HepG2 (cell line): ENCODE data around the gene COG5. TPM values are rescaled to one million over a fixed set of nuclear protein-coding genes. Genes with fewer than 3 reads are reported as not detected.
A peak's percentile ranks its signal among the peaks of the same experiment; 100 is the strongest.

Experiments
- ATAC-seq: fragments of 200-7000 bp; cut with Tn5 transposase; 3 replicates; pipeline ENCODE4 v1.9.1; 2020; ENCODE audit warnings: mild to moderate bottlenecking, moderate library complexity
- BruUV-seq: library from RNA; stranded (reverse); fragments of 400-500 nt; replicated peaks from 2 replicates; lab custom pipeline; 2021; lab: Mats Ljungman, UMichigan
- CTCF ChIA-PET: fragments of 300-600 bp; formaldehyde crosslinking; extraction: SDS; loops from one replicate; lab custom pipeline; 2021; ENCODE audit warnings: low total read pairs, inconsistent platforms, low intra/inter-chr PET ratio; lab: Yijun Ruan, JAX
- POLR2A ChIA-PET: fragments of 350-600 bp; sonication (Branson Sonifier 250); formaldehyde crosslinking; loops from one replicate; lab custom pipeline; 2020; ENCODE audit warnings: antibody characterized with exemption, inconsistent platforms; lab: Yijun Ruan, JAX
- DNase-seq: peaks from one replicate; pipeline ENCODE4 v3.0.0-alpha.2; 2015; ENCODE audit warnings: low spot score
- FAIRE-seq: peaks from 3 replicates; lab custom pipeline; 2011; peaks lifted over from hg19 to GRCh38; lab: Jason Lieb, UNC
- H2AFZ ChIP-seq: one replicate; pipeline ENCODE4 v1.6.1; 2011; ENCODE audit warnings: low read length, inconsistent platforms
- H3K27ac ChIP-seq: fragments of 300-600 bp; 3 replicates; pipeline ENCODE4 v1.8.0; 2011; ENCODE audit warnings: mixed run types, mild to moderate bottlenecking, mixed read lengths, low read length, inconsistent platforms; ENCODE audit not compliant: insufficient read depth; ENCODE audit errors: extremely low read length
- H3K27me3 ChIP-seq, 2 experiments: fragments of 200-600 bp in 1 of 2; 2 replicates in 1 of 2; 3 replicates in 1 of 2; pipeline versions ENCODE4 v1.6.0 to v1.8.0; 2011; ENCODE audit warnings: low read length in 2 of 2, mild to moderate bottlenecking in 2 of 2, moderate library complexity in 2 of 2, inconsistent platforms in 1 of 2; ENCODE audit not compliant: insufficient read depth in 2 of 2, control insufficient read depth in 1 of 2
- H3K36me3 ChIP-seq, 2 experiments: fragments of 200-600 bp in 1 of 2; replicated peaks in 1 of 2; 2 replicates in 1 of 2; 3 replicates in 1 of 2; pipeline versions ENCODE4 v1.5.1 to v1.8.0; 2011; ENCODE audit warnings: low read length in 2 of 2, inconsistent platforms in 1 of 2; ENCODE audit not compliant: insufficient read depth in 2 of 2, control insufficient read depth in 1 of 2
- H3K4me1 ChIP-seq: 2 replicates; pipeline ENCODE4 v1.5.1; 2012; ENCODE audit warnings: low read length, inconsistent platforms; ENCODE audit not compliant: insufficient read depth
- H3K4me2 ChIP-seq: 2 replicates; pipeline ENCODE4 v1.6.0; 2011; ENCODE audit warnings: low read depth, low read length, inconsistent platforms
- H3K4me3 ChIP-seq, 3 experiments: fragments of 200-600 bp in 1 of 3; sonication (generic), shearing (Covaris generic) in 1 of 3; replicated peaks in 1 of 3; 2 replicates each; pipeline ENCODE4 v1.5.1; 2011 to 2016; ENCODE audit warnings: low read length in 3 of 3, inconsistent platforms in 2 of 3, low read depth in 2 of 3, mild to moderate bottlenecking in 2 of 3, control low read depth in 1 of 3, mixed read lengths in 1 of 3; ENCODE audit not compliant: insufficient read depth in 1 of 3
- H3K79me2 ChIP-seq: one replicate; pipeline ENCODE4 v1.6.1; 2011; ENCODE audit warnings: low read length, inconsistent platforms; ENCODE audit not compliant: insufficient read depth
- H3K9ac ChIP-seq: 2 replicates; pipeline ENCODE4 v1.6.0; 2011; ENCODE audit warnings: mild to moderate bottlenecking, low read depth, low read length, inconsistent platforms; ENCODE audit not compliant: insufficient read depth
- H3K9me3 ChIP-seq: 2 replicates; pipeline ENCODE4 v1.5.1; 2012; ENCODE audit warnings: mild to moderate bottlenecking, low read length
- H4K20me1 ChIP-seq: 2 replicates; pipeline ENCODE4 v1.6.0; 2011; ENCODE audit warnings: inconsistent platforms, mild to moderate bottlenecking, low read length, moderate library complexity; ENCODE audit not compliant: insufficient read depth
- CTCF ChIP-seq: sonication (generic); formaldehyde crosslinking; IDR thresholded peaks from 2 replicates; pipeline ENCODE4 v1.5.0; 2020; ENCODE audit warnings: mild to moderate bottlenecking, missing genetic modification reagents, moderate library complexity
- MNT ChIP-seq: fragments of 450-650 bp; IDR thresholded peaks from 2 replicates; pipeline ENCODE4 v1.6.1; 2016
- RARG ChIP-seq: sonication (generic); formaldehyde crosslinking; IDR thresholded peaks from 2 replicates; pipeline ENCODE4 v1.4.0; 2020; ENCODE audit warnings: low read depth, mild to moderate bottlenecking, missing genetic modification reagents
- REL ChIP-seq: sonication (generic); formaldehyde crosslinking; conservative IDR thresholded peaks from 2 replicates; pipeline ENCODE4 v1.8.0; 2022; ENCODE audit warnings: mild to moderate bottlenecking, missing genetic modification reagents, moderate library complexity
- RORA ChIP-seq: sonication (generic); formaldehyde crosslinking; IDR thresholded peaks from 2 replicates; pipeline ENCODE4 v1.5.0; 2020; ENCODE audit warnings: mild to moderate bottlenecking, missing genetic modification reagents, moderate library complexity
- SNAPC2 ChIP-seq: sonication (generic); formaldehyde crosslinking; IDR thresholded peaks from 2 replicates; pipeline ENCODE4 v1.8.1; 2022; ENCODE audit warnings: mild to moderate bottlenecking, missing genetic modification reagents
- U2AF1 ChIP-seq: fragments of 200-400 bp; formaldehyde crosslinking; optimal IDR thresholded peaks from 2 replicates; pipeline ENCODE3; 2017; ENCODE audit warnings: mild to moderate bottlenecking, low read depth, low read length
- ZNF205 ChIP-seq: IDR thresholded peaks from 2 replicates; pipeline ENCODE4 v1.6.1; 2018; ENCODE audit warnings: missing biosample characterization, missing genetic modification reagents
- ZNF607 ChIP-seq: sonication (generic); formaldehyde crosslinking; IDR thresholded peaks from 2 replicates; pipeline ENCODE4 v1.5.1; 2020; ENCODE audit warnings: missing genetic modification reagents, mild to moderate bottlenecking, borderline replicate concordance
- WGBS: methylation state at CpG from one replicate; pipeline ENCODE4 v1.1.6; 2017; ENCODE audit warnings: low lambda C conversion rate; 5-methylcytosine and 5-hydroxymethylcytosine counted together
- in situ Hi-C: cut with HindIII; loops from 2 replicates; pipeline ENCODE4 v1.10.0; 2017; ENCODE audit warnings: low pct_unique_long_range_greater_than_20kb; ENCODE audit not compliant: extremely low pct_ligation_motif_present
- intact Hi-C: fragments of 100-400 bp; cut with micrococcal nuclease; formaldehyde crosslinking; loops from one replicate; pipeline ENCODE4 v1.10.0; 2022; ENCODE audit not compliant: unreplicated experiment
- polyA plus RNA-seq, 8 experiments: library from polyadenylated mRNA; depleted of rRNA in 3 of 8; stranded (reverse) in 7 of 8; unstranded in 1 of 8; fragments of >200 nt; fragmentation: Illumina TruSeq in 4 of 8; extraction: Trizol in 4 of 8; gene quantifications; 2 replicates each; pipeline versions ENCODE4 v1.2.1 to v1.2.3, GENCODE V29; 2011 to 2016; ENCODE audit warnings: low read depth in 4 of 8, missing spikeins in 1 of 8, mixed read lengths in 1 of 8; ENCODE audit not compliant: insufficient read depth in 1 of 8
- total RNA-seq, 5 experiments: library from RNA; depleted of rRNA; stranded (reverse); fragments of >200 nt; fragmentation: Illumina TruSeq; extraction: Trizol; gene quantifications; 2 replicates each; pipeline ENCODE4 v1.2.3, GENCODE V29; 2016; ENCODE audit warnings: low read depth in 1 of 5

COG5 gene
- total and polyA plus RNA-seq, 2 of the 13 experiments (the other 11 are each of a cell fraction or from before 2014, with no cell fraction given) = 20.4 to 31.3 TPM

- TF ChIP-seq CTCF (CRISPR knock-in tag) = no peak
- no peak for TF ChIP-seq RARG (CRISPR knock-in tag)
- no peak for TF ChIP-seq U2AF1
- TF ChIP-seq ZNF607 (CRISPR knock-in tag) = no peak
- no peak for TF ChIP-seq RORA
- no peak for TF ChIP-seq ZNF205 (CRISPR knock-in tag)
- no peak for TF ChIP-seq REL (CRISPR knock-in tag)
These were observed 29.3 kb upstream of the COG5 start (continued) for GRCh38 chr7:107593025-107593410.

- no peak for DNase-seq
- peak; percentile 23 for FAIRE-seq
- CTCF ChIA-PET = no interaction called here
- in situ Hi-C loops = no loop called here
- H3K79me2 ChIP-seq = no peaks in the 10 kb centered on the region
- intact Hi-C loops = no loop called here
- POLR2A ChIA-PET = no interaction called here
- H3K4me2 ChIP-seq = no peak overlapping the region
- no peak for ATAC-seq
- H3K36me3 ChIP-seq = peaks cover 0 to 1% of the 10 kb centered on the region in 2 experiments; a peak in 3 of 5 replicates
- H3K27ac ChIP-seq = no peak overlapping the region
- no peaks in the 10 kb centered on the region for H3K4me1 ChIP-seq
- no peak overlapping the region for H3K9ac ChIP-seq
- H3K4me3 ChIP-seq = no peak overlapping the region
- no TSS peak for BruUV-seq
- 98% methylated on average over 5 of the region's 5 CpGs for WGBS
- TF ChIP-seq SNAPC2 (CRISPR knock-in tag) (no peak), MNT (peak; percentile 77)
- no peaks in the 10 kb centered on the region for H3K9me3 ChIP-seq
- no peaks in the 10 kb centered on the region for H3K27me3 ChIP-seq
- no peaks in the 10 kb centered on the region for H4K20me1 ChIP-seq
- no peak overlapping the region for H2AFZ ChIP-seq
These were observed 28.8 kb upstream of the COG5 start for GRCh38 chr7:107592361-107593024.
